Liver (tissue), 9 donors: ENCODE measurements around the gene NOL6. TPM values are rescaled to one million over a fixed set of nuclear protein-coding genes. Genes with fewer than 3 reads are reported as not detected.

ENCODE experiments used
- DNase-seq: peaks from one replicate; pipeline ENCODE4 v3.0.0-alpha.2; 2017; ENCODE audit warnings: low spot score
- H3K27ac ChIP-seq, 2 donors: one replicate each; pipeline ENCODE4 v1.7.0; 2013; ENCODE audit warnings: inconsistent platforms in 2 of 2, low read length in 2 of 2, control low read depth in 1 of 2, low read depth in 1 of 2, mild to moderate bottlenecking in 1 of 2
- H3K27me3 ChIP-seq, 4 donors: one replicate each; pipeline versions ENCODE4 v1.6.1 to v1.7.0; 2013; ENCODE audit warnings: low read length in 3 of 4, inconsistent platforms in 1 of 4, mild to moderate bottlenecking in 1 of 4, moderate library complexity in 1 of 4; ENCODE audit not compliant: control insufficient read depth in 4 of 4, insufficient read depth in 4 of 4
- H3K36me3 ChIP-seq, 4 donors: one replicate each; pipeline versions ENCODE4 v1.6.1 to v1.7.0; 2013; ENCODE audit warnings: low read length in 3 of 4, mild to moderate bottlenecking in 3 of 4, low read depth in 1 of 4, moderate library complexity in 1 of 4; ENCODE audit not compliant: control insufficient read depth in 4 of 4, insufficient read depth in 3 of 4
- H3K4me1 ChIP-seq, 4 donors: one replicate each; pipeline versions ENCODE4 v1.6.1 to v1.7.0; 2013; ENCODE audit warnings: low read length in 3 of 4, mild to moderate bottlenecking in 3 of 4, moderate library complexity in 1 of 4; ENCODE audit not compliant: control insufficient read depth in 4 of 4, insufficient read depth in 4 of 4
- H3K4me3 ChIP-seq, 3 donors: one replicate each; pipeline versions ENCODE4 v1.6.1 to v1.7.0; 2013; ENCODE audit warnings: low read length in 3 of 3, control low read depth in 1 of 3, low read depth in 1 of 3, mild to moderate bottlenecking in 1 of 3
- H3K9ac ChIP-seq, 2 donors: one replicate each; pipeline ENCODE4 v1.7.0; 2013; ENCODE audit warnings: low read length in 2 of 2, mild to moderate bottlenecking in 2 of 2, moderate library complexity in 2 of 2, control low read depth in 1 of 2, low read depth in 1 of 2
- H3K9me3 ChIP-seq, 4 donors: one replicate each; pipeline versions ENCODE4 v1.6.1 to v1.7.0; 2013; ENCODE audit warnings: low read length in 3 of 4; ENCODE audit not compliant: control insufficient read depth in 4 of 4
- ATF3 ChIP-seq: IDR thresholded peaks from 2 replicates; pipeline ENCODE4 v1.6.1; 2016; ENCODE audit warnings: antibody characterized with exemption
- CTCF ChIP-seq: fragments of 150-350 bp; IDR thresholded peaks from 2 replicates; pipeline ENCODE4 v1.5.1; 2017; ENCODE audit warnings: improper control_type of control experiment, low read depth, low read length; ENCODE audit not compliant: missing input control
- EGR1 ChIP-seq, 2 donors: IDR thresholded peaks; 2 replicates each; pipeline ENCODE4 v1.6.1; 2016 to 2018; ENCODE audit warnings: antibody characterized with exemption in 2 of 2, low read depth in 2 of 2
- FOXA1 ChIP-seq: IDR thresholded peaks from 2 replicates; pipeline ENCODE4 v1.6.1; 2016; ENCODE audit warnings: antibody characterized with exemption
- FOXA2 ChIP-seq: IDR thresholded peaks from 2 replicates; pipeline ENCODE4 v1.6.1; 2016; ENCODE audit warnings: antibody characterized with exemption
- GABPA ChIP-seq, 2 donors: IDR thresholded peaks in 1 of 2; conservative IDR thresholded peaks in 1 of 2; 2 replicates each; pipeline ENCODE4 v1.6.1; 2016; ENCODE audit warnings: antibody characterized with exemption in 2 of 2, mild to moderate bottlenecking in 1 of 2, moderate library complexity in 1 of 2
- HNF4A ChIP-seq, 2 donors: conservative IDR thresholded peaks; 2 replicates each; pipeline ENCODE4 v1.6.1; 2016; ENCODE audit warnings: antibody characterized with exemption in 2 of 2, mild to moderate bottlenecking in 2 of 2
- HNF4G ChIP-seq: IDR thresholded peaks from 2 replicates; pipeline ENCODE4 v1.6.1; 2016; ENCODE audit warnings: antibody characterized with exemption
- JUND ChIP-seq, 2 donors: IDR thresholded peaks; 2 replicates each; pipeline ENCODE4 v1.6.1; 2016; ENCODE audit warnings: antibody characterized with exemption in 2 of 2
- MAX ChIP-seq: IDR thresholded peaks from 2 replicates; pipeline ENCODE4 v1.6.1; 2016; ENCODE audit warnings: antibody characterized with exemption
- NR2F2 ChIP-seq: IDR thresholded peaks from 2 replicates; pipeline ENCODE4 v1.6.1; 2016; ENCODE audit warnings: antibody characterized with exemption
- RAD21 ChIP-seq, 2 donors: IDR thresholded peaks; 2 replicates each; pipeline ENCODE4 v1.6.1; 2016; ENCODE audit warnings: antibody characterized with exemption in 2 of 2, mild to moderate bottlenecking in 2 of 2
- REST ChIP-seq: IDR thresholded peaks from 2 replicates; pipeline ENCODE4 v1.6.1; 2016; ENCODE audit warnings: antibody characterized with exemption, mild to moderate bottlenecking
- RXRA ChIP-seq, 2 donors: IDR thresholded peaks; 2 replicates each; pipeline ENCODE4 v1.6.1; 2017 to 2018; ENCODE audit warnings: antibody characterized with exemption in 2 of 2, mild to moderate bottlenecking in 1 of 2
- SP1 ChIP-seq: IDR thresholded peaks from 2 replicates; pipeline ENCODE4 v1.6.1; 2018; ENCODE audit warnings: antibody characterized with exemption, mild to moderate bottlenecking
- TAF1 ChIP-seq: conservative IDR thresholded peaks from 2 replicates; pipeline ENCODE4 v1.6.1; 2016; ENCODE audit warnings: antibody characterized with exemption, mild to moderate bottlenecking
- YY1 ChIP-seq: IDR thresholded peaks from 2 replicates; pipeline ENCODE4 v1.6.1; 2016; ENCODE audit warnings: antibody characterized with exemption, mild to moderate bottlenecking
- ZBTB33 ChIP-seq: IDR thresholded peaks from 2 replicates; pipeline ENCODE4 v1.6.1; 2016; ENCODE audit warnings: antibody characterized with exemption
- WGBS: extraction: QIAGEN DNeasy Blood & Tissue Kit; methylation state at CpG from one replicate; pipeline ENCODE4 v1.1.7; 2013; 5-methylcytosine and 5-hydroxymethylcytosine counted together
- polyA plus RNA-seq, 2 donors: library from polyadenylated mRNA; stranded (reverse) in 1 of 2; unstranded in 1 of 2; fragments of 200-250 nt in 1 of 2; fragments of >200 nt in 1 of 2; fragmentation: Nextera tagmentation in 1 of 2; extraction: Ambion mirVana in 1 of 2; gene quantifications; one replicate each; pipeline versions ENCODE4 v1.2.1 to v1.2.3, GENCODE V29; 2013 to 2015
- total RNA-seq, 2 donors: library from RNA; depleted of rRNA; stranded (reverse); fragments of >200 nt; gene quantifications; one replicate each; pipeline ENCODE4 v1.2.3, GENCODE V29; 2014
- donor health status: healthy.
- donor health status: healthy.
- donor health status: healthy.
- donor health status: healthy.
- donor health status: healthy.

The NOL6 gene
- total and polyA plus RNA-seq, 4 donors, result 8.8 to 20.2 (median 13.8) TPM

GRCh38 chr9:33440609-33441008 lies 33.1 kb downstream of the NOL6 start:
- Histone ChIP-seq H3K27me3 (no peaks in the 10 kb centered on the region), H3K36me3 (peaks cover 12 to 20% (median 16%) of the 10 kb centered on the region in 4 donors), H3K27ac (no peak overlapping the region)

GRCh38 chr9:33440204-33440603 lies 33.5 kb downstream of the NOL6 start:
- TF ChIP-seq RAD21 (IDR thresholded peaks at IDR 0.05) (no peak), REST (no peak), FOXA2 (no peak), FOXA1 (no peak), EGR1 (IDR thresholded peaks at IDR 0.05; ENCODE audit: low read depth in 2 of 2) (no peak), HNF4A (conservative IDR thresholded peaks at IDR 0.05) (no peak), YY1 (no peak), TAF1 (no peak), NR2F2 (no peak), SP1 (no peak), HNF4G (no peak), MAX (no peak), RXRA (IDR thresholded peaks at IDR 0.05) (no peak), ATF3 (no peak), ZBTB33 (no peak), GABPA (IDR thresholded peaks at IDR 0.05 in 1 of 2, conservative IDR thresholded peaks at IDR 0.05 in 1 of 2) (no peak), JUND (IDR thresholded peaks at IDR 0.05) (no peak), CTCF (no peak)
- no peak overlapping the region for H3K27ac ChIP-seq
- 95% methylated on average over 7 of the region's 7 CpGs for WGBS

More at GRCh38 chr9:33440609-33441008, 33.1 kb downstream of the NOL6 start:
- no peak overlapping the region for H3K9ac ChIP-seq
- H3K9me3 ChIP-seq, result no peaks in the 10 kb centered on the region
- H3K4me3 ChIP-seq, result no peak overlapping the region
- peaks cover 9 to 24% (median 17%) of the 10 kb centered on the region in 4 donors for H3K4me1 ChIP-seq
- no peak for TF ChIP-seq HNF4G
- no peak for TF ChIP-seq SP1
- no peak for TF ChIP-seq CTCF
- DNase-seq, result no peak
- WGBS, result 91% methylated on average over 1 of the region's 1 CpG

More at GRCh38 chr9:33440204-33440603, 33.5 kb downstream of the NOL6 start:
- DNase-seq, result no peak
- Histone ChIP-seq H3K9ac (no peak overlapping the region), H3K4me3 (no peak overlapping the region), H3K4me1 (peaks cover 8 to 20% (median 15%) of the 10 kb centered on the region in 4 donors), H3K36me3 (peaks cover 12 to 20% (median 16%) of the 10 kb centered on the region in 4 donors), H3K27me3 (no peaks in the 10 kb centered on the region), H3K9me3 (no peaks in the 10 kb centered on the region)
